Type B pancreatic cell (in vitro differentiated cells): Measurements from ENCODE around the gene MYO5C. TPM values are rescaled to one million over a fixed set of nuclear protein-coding genes. Genes with fewer than 3 reads are reported as not detected.

Source experiments
- DNase-seq: peaks from one replicate; pipeline ENCODE4 v3.0.0; 2021; ENCODE audit warnings: mixed read lengths; ENCODE audit not compliant: unreplicated experiment; ENCODE audit errors: extremely low spot score
- H3K27ac Mint-ChIP-seq: 2 replicates; pipeline ENCODE4 v1.8.0; 2021; ENCODE audit warnings: mild to moderate bottlenecking, mixed read lengths
- H3K27me3 Mint-ChIP-seq: 2 replicates; pipeline ENCODE4 v1.8.0; 2021; ENCODE audit warnings: mixed read lengths
- H3K36me3 Mint-ChIP-seq: 2 replicates; pipeline ENCODE4 v1.8.0; 2021; ENCODE audit warnings: mixed read lengths
- H3K4me1 Mint-ChIP-seq: one replicate; pipeline ENCODE4 v1.8.0; 2021; ENCODE audit warnings: mixed read lengths; ENCODE audit not compliant: unreplicated experiment
- H3K4me3 Mint-ChIP-seq: 2 replicates; pipeline ENCODE4 v1.8.0; 2021; ENCODE audit warnings: mild to moderate bottlenecking, mixed read lengths
- H3K9me3 Mint-ChIP-seq: 2 replicates; pipeline ENCODE4 v1.8.0; 2021; ENCODE audit warnings: mixed read lengths
- CTCF ChIP-seq: fragments of 200-600 bp; sonication (generic); conservative IDR thresholded peaks from 2 replicates; pipeline ENCODE4 v1.5.0; 2021; ENCODE audit warnings: antibody characterized with exemption, mild to moderate bottlenecking
- total RNA-seq: library from RNA; stranded (reverse); gene quantifications from 2 replicates; pipeline ENCODE4 v1.2.1, GENCODE V29; 2021; ENCODE audit warnings: low replicate concordance

The MYO5C gene
- total RNA-seq, 1 donor from 2014 or later, result 17.5 TPM

DNA sequence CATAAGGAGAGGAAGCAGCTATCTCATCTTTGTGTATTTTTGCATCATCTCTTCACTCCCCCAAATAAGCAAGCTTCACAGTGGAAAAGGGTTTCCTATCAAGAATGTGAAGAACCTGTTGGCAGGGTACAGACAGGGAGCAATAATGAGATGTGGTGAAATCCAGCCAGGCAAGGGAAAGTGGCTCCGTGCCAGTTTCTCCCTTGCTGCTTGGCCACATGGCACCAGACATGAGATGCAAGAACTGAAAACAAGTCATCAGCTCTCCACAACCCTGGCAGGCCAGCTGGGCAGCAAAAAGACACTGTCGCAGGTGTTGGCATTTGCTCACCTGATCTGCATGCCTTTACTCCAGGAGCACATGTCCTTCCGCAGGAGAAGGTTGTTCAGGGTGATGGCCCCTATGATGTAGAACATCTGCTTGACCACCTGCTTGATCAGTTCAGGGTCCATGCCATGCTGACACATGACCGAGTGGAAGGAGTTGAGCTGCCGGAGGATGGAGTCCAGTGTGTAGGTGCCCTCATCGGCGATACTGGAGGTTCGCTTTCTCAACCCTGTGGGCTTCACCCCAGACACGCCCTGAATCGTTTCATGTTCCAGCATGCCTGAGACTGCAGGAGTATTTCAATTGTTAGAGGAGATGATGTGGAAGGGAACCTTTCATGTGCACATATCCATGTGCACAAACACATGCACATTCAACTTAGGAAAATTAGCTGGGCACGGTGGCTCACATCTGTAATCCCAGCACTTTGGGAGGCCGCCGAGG is 23.3 kb upstream of the MYO5C start:
- Mint-ChIP-seq H3K36me3 (peaks cover 13% of the 10 kb centered on the region), H3K27me3 (no peaks in the 10 kb centered on the region), H3K9me3 (no peaks in the 10 kb centered on the region), H3K4me1 (no peaks in the 10 kb centered on the region), H3K27ac (no peak overlapping the region), H3K4me3 (no peak overlapping the region)
- TF ChIP-seq CTCF, result no peak
- DNase-seq, result no peak

DNA sequence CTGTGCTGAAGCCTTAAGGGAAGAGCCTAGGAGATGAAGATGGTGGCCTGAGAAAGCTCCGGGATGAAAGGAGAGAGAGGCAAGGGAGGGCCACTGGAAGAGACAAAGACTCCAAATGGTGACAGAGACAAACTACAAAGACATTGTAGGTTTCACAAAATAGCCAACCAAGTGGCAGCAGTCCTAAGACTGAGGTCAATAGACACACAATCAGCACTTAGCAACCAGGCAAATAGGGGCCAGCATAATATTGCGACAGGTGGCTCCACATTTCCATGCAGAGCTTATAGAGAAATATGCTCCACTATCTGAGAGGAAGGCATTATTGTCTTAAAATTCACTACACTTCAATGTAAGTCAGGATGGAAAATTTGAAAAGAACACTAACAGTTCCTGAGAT is 22.1 kb upstream of the MYO5C start:
- H3K36me3 Mint-ChIP-seq, result peaks cover 10% of the 10 kb centered on the region
- no peak overlapping the region for H3K27ac Mint-ChIP-seq
- no peak overlapping the region for H3K4me3 Mint-ChIP-seq
- H3K4me1 Mint-ChIP-seq, result no peaks in the 10 kb centered on the region
- H3K27me3 Mint-ChIP-seq, result no peaks in the 10 kb centered on the region
- DNase-seq, result no peak
- no peak for TF ChIP-seq CTCF
- no peaks in the 10 kb centered on the region for H3K9me3 Mint-ChIP-seq

- Mint-ChIP-seq H3K9me3 (no peaks in the 10 kb centered on the region), H3K27me3 (no peaks in the 10 kb centered on the region), H3K4me3 (no peak overlapping the region), H3K36me3 (peaks cover 10% of the 10 kb centered on the region), H3K27ac (no peak overlapping the region), H3K4me1 (no peaks in the 10 kb centered on the region)
- no peak for DNase-seq
- TF ChIP-seq CTCF, result no peak
Observed at GRCh38 chr15:52317022-52317421, 21.4 kb upstream of the MYO5C start.

DNA sequence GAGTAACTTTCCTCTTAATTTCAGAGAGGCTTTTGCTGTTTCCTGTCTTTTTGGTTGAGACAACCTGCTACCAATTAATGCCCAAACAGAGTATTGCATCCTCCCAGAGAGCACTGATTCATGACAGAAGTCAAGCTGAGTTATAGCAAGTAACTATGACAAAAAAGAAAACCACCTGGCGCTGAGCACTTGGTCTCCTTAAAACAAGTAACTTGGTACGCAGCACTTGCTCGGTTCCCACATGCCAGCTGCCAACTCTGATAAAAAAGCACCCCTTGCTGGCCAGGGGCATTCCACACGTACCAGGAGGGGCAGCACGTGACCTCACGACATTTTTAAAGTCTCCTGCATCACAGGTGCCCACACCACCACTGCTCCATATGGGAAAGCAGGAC is 13.5 kb upstream of the MYO5C start:
- Mint-ChIP-seq H3K9me3 (peaks cover 3% of the 10 kb centered on the region), H3K27ac (no peak overlapping the region), H3K4me3 (no peak overlapping the region), H3K4me1 (peaks cover 3% of the 10 kb centered on the region), H3K27me3 (no peaks in the 10 kb centered on the region), H3K36me3 (no peaks in the 10 kb centered on the region)
- DNase-seq, result no peak
- no peak for TF ChIP-seq CTCF

DNA sequence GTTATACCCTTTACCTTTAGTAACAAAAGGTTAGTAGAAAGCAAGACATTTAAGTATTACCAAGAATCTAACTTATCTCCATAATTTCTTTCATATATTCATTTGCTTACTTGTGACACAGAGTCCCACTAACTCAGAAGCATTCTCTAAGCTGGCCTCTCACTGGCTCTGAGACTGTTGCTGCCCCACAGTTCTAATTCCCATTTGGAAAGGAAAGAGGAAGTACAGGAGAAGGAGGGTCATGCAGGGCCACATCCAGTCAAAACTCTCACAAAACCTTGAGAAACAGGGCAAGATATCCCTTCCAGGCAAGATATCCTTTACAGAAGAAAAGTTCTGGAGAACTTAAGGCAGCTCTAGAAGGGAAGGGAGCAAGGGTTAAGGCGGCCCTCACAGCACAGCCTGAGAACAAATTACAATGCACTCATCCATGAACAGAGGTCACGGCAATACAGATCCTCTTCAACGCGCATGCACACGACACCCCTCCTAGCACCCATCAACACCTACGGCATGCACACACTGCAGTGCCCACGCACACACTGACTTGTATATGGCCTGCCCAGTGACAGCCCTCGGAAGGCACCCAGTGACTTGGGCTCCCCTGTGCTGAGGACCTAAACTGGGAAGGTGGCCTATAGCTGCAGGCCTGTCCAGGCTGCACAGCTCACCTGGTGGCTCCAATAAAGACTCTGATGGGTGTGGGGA is 13.0 kb upstream of the MYO5C start:
- H3K27me3 Mint-ChIP-seq, result no peaks in the 10 kb centered on the region
- no peak for TF ChIP-seq CTCF
- H3K4me3 Mint-ChIP-seq, result no peak overlapping the region
- DNase-seq, result no peak
- peaks cover 3% of the 10 kb centered on the region for H3K9me3 Mint-ChIP-seq
- H3K36me3 Mint-ChIP-seq, result no peaks in the 10 kb centered on the region
- peaks cover 3% of the 10 kb centered on the region for H3K4me1 Mint-ChIP-seq
- no peak overlapping the region for H3K27ac Mint-ChIP-seq
